H9 (cell line): ENCODE results near the gene SIGLEC11. TPM values are rescaled to one million over a fixed set of nuclear protein-coding genes. Genes with fewer than 3 reads are reported as not detected.

Experiments
- DNase-seq: peaks from one replicate; pipeline ENCODE4 v3.0.0-alpha.2; 2017
- H2AFZ ChIP-seq: one replicate; pipeline ENCODE4 v1.6.1; 2013; ENCODE audit warnings: mild to moderate bottlenecking, low read length, control low read depth, moderate library complexity
- H2AK5ac ChIP-seq: 2 replicates; pipeline ENCODE4 v1.6.1; 2013; ENCODE audit warnings: low read length, control low read depth, mixed read lengths; ENCODE audit not compliant: insufficient read length
- H2BK120ac ChIP-seq: one replicate; pipeline ENCODE4 v1.6.1; 2013; ENCODE audit warnings: low read depth, mild to moderate bottlenecking, low read length, control low read depth, inconsistent platforms; ENCODE audit not compliant: poor library complexity, severe bottlenecking
- H2BK12ac ChIP-seq: 2 replicates; pipeline ENCODE4 v1.6.1; 2013; ENCODE audit warnings: low read length, control low read depth, mixed read lengths, low read depth; ENCODE audit not compliant: insufficient read length
- H2BK15ac ChIP-seq: 2 replicates; pipeline ENCODE4 v1.6.1; 2013; ENCODE audit warnings: low read depth, low read length, control low read depth
- H2BK20ac ChIP-seq: one replicate; pipeline ENCODE4 v1.6.1; 2013; ENCODE audit warnings: low read depth, mild to moderate bottlenecking, low read length, control low read depth, inconsistent platforms; ENCODE audit not compliant: poor library complexity, severe bottlenecking
- H2BK5ac ChIP-seq: 2 replicates; pipeline ENCODE4 v1.6.1; 2013; ENCODE audit warnings: low read length, control low read depth, mixed read lengths; ENCODE audit not compliant: insufficient read length
- H3K14ac ChIP-seq: 2 replicates; pipeline ENCODE4 v1.6.1; 2013; ENCODE audit warnings: low read length, control low read depth; ENCODE audit not compliant: insufficient read depth
- H3K18ac ChIP-seq: 2 replicates; pipeline ENCODE4 v1.6.1; 2013; ENCODE audit warnings: low read depth, mild to moderate bottlenecking, mixed read lengths, low read length, control low read depth; ENCODE audit not compliant: insufficient read length
- H3K23ac ChIP-seq: 2 replicates; pipeline ENCODE4 v1.6.1; 2013; ENCODE audit warnings: low read length, control low read depth, mixed read lengths, low read depth; ENCODE audit not compliant: insufficient read length
- H3K23me2 ChIP-seq: 2 replicates; pipeline ENCODE4 v1.6.1; 2013; ENCODE audit warnings: low read depth, mild to moderate bottlenecking, mixed read lengths, low read length, control low read depth; ENCODE audit not compliant: insufficient read length, poor library complexity, severe bottlenecking
- H3K27ac ChIP-seq: 2 replicates; pipeline ENCODE4 v1.5.1; 2013; ENCODE audit warnings: low read length, control low read depth, mixed read lengths, low read depth; ENCODE audit not compliant: insufficient read length
- H3K27me3 ChIP-seq: 2 replicates; pipeline ENCODE4 v1.6.1; 2013; ENCODE audit warnings: low read length, control low read depth, inconsistent platforms; ENCODE audit not compliant: insufficient read depth
- H3K4ac ChIP-seq: 2 replicates; pipeline ENCODE4 v1.6.1; 2013; ENCODE audit warnings: low read depth, mild to moderate bottlenecking, control low read depth, inconsistent platforms, low read length, moderate library complexity
- H3K4me1 ChIP-seq: 2 replicates; pipeline ENCODE4 v1.6.1; 2013; ENCODE audit warnings: low read length, control low read depth, inconsistent platforms; ENCODE audit not compliant: insufficient read depth
- H3K4me2 ChIP-seq: 2 replicates; pipeline ENCODE4 v1.6.1; 2013; ENCODE audit warnings: low read length, control low read depth, mixed read lengths; ENCODE audit not compliant: insufficient read length, insufficient read depth
- H3K56ac ChIP-seq: 2 replicates; pipeline ENCODE4 v1.6.1; 2013; ENCODE audit warnings: low read depth, mild to moderate bottlenecking, mixed read lengths, low read length, control low read depth; ENCODE audit not compliant: insufficient read length
- H3K79me1 ChIP-seq: 2 replicates; pipeline ENCODE4 v1.6.1; 2013; ENCODE audit warnings: low read depth, mild to moderate bottlenecking, moderate library complexity, low read length, control low read depth, inconsistent platforms; ENCODE audit not compliant: insufficient read depth, poor library complexity, severe bottlenecking
- H3K79me2 ChIP-seq: 2 replicates; pipeline ENCODE4 v1.6.1; 2013; ENCODE audit warnings: low read length, control low read depth, inconsistent platforms; ENCODE audit not compliant: insufficient read depth
- H3K9ac ChIP-seq: 2 replicates; pipeline ENCODE4 v1.6.1; 2013; ENCODE audit warnings: low read length, control low read depth, mixed read lengths; ENCODE audit not compliant: insufficient read length; ENCODE audit errors: extremely low read depth
- H3K9me3 ChIP-seq: one replicate; pipeline ENCODE4 v1.6.1; 2013; ENCODE audit warnings: low read depth, low read length, inconsistent platforms; ENCODE audit not compliant: control insufficient read depth
- H3T11ph ChIP-seq: one replicate; pipeline ENCODE4 v1.6.1; 2013; ENCODE audit warnings: mild to moderate bottlenecking, low read length, control low read depth, inconsistent platforms
- H4K20me1 ChIP-seq: one replicate; pipeline ENCODE4 v1.6.1; 2013; ENCODE audit not compliant: control insufficient read depth, insufficient read length, insufficient read depth
- H4K5ac ChIP-seq: 2 replicates; pipeline ENCODE4 v1.6.1; 2013; ENCODE audit warnings: low read depth, mild to moderate bottlenecking, mixed read lengths, low read length, control low read depth; ENCODE audit not compliant: insufficient read length
- H4K8ac ChIP-seq: replicated peaks from 2 replicates; pipeline ENCODE4 v1.6.1; 2013; ENCODE audit warnings: low read length, control low read depth, mixed read lengths, low read depth; ENCODE audit not compliant: insufficient read length
- H4K91ac ChIP-seq: 2 replicates; pipeline ENCODE4 v1.6.1; 2013; ENCODE audit warnings: low read depth, mild to moderate bottlenecking, moderate library complexity, mixed read lengths, low read length, control low read depth; ENCODE audit not compliant: insufficient read length
- H3K27ac Mint-ChIP-seq, 3 experiments: 2 replicates in 2 of 3; 3 replicates in 1 of 3; pipeline ENCODE4 v1.8.0; 2020 to 2021; ENCODE audit warnings: mixed read lengths in 3 of 3, mild to moderate bottlenecking in 1 of 3, moderate library complexity in 1 of 3
- H3K27me3 Mint-ChIP-seq: 2 replicates; pipeline ENCODE4 v1.8.0; 2021; ENCODE audit warnings: low read depth, mild to moderate bottlenecking, moderate library complexity, mixed read lengths
- H3K36me3 Mint-ChIP-seq, 3 experiments: 2 replicates in 2 of 3; 3 replicates in 1 of 3; pipeline ENCODE4 v1.8.0; 2020 to 2021; ENCODE audit warnings: low read depth in 3 of 3, mixed read lengths in 3 of 3; ENCODE audit not compliant: insufficient read depth in 1 of 3
- H3K4me1 Mint-ChIP-seq, 2 experiments: 2 replicates each; pipeline ENCODE4 v1.8.0; 2020; ENCODE audit warnings: mixed read lengths in 2 of 2
- H3K4me3 Mint-ChIP-seq, 2 experiments: 2 replicates in 1 of 2; 3 replicates in 1 of 2; pipeline ENCODE4 v1.8.0; 2020 to 2021; ENCODE audit warnings: mild to moderate bottlenecking in 2 of 2, mixed read lengths in 2 of 2, moderate library complexity in 1 of 2
- H3K9me3 Mint-ChIP-seq, 2 experiments: 2 replicates in 1 of 2; 3 replicates in 1 of 2; pipeline ENCODE4 v1.8.0; 2020; ENCODE audit warnings: mild to moderate bottlenecking in 2 of 2, mixed read lengths in 2 of 2, moderate library complexity in 1 of 2
- WGBS: extraction: QIAGEN DNeasy Blood & Tissue Kit; methylation state at CpG from one replicate; pipeline ENCODE4 v1.1.7; 2013; ENCODE audit warnings: missing lambda C conversion rate, low lambda C conversion rate, mixed read lengths; ENCODE audit not compliant: insufficient read length; ENCODE audit errors: extremely low coverage; 5-methylcytosine and 5-hydroxymethylcytosine counted together
- total RNA-seq: library from RNA; stranded (reverse); gene quantifications from 2 replicates; pipeline ENCODE4 v1.2.1, GENCODE V29; 2021
- TF ChIP-seq, protein P1 (sequence below): fragments of 200-600 bp; sonication (generic); conservative IDR thresholded peaks from 3 replicates; pipeline ENCODE4 v1.8.0; 2021; ENCODE audit warnings: antibody characterized with exemption, mild to moderate bottlenecking

Gene SIGLEC11
- total RNA-seq, 1 experiment from 2014 or later: not detected

DNA sequence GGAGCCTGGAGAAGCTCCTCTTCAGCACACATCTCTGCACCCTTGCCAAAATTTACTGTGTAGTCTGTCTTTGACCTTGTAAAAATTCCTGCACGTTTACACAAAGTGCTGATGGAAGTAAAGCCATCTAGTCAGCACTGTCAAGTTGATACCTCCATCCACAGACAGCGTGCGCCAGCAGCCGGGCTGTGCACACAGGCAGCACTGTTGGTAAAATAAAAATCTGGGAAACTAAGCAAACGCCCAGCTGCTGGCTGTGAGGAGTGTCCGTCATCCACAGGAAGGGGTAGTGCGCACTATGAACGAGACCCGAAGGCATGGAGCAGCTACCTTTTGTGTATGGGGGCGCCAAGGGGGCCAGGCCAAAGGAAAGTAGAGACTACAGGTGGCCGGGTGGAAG, 17.4 kb upstream of the SIGLEC11 start:
- TF ChIP-seq, protein P1, sequence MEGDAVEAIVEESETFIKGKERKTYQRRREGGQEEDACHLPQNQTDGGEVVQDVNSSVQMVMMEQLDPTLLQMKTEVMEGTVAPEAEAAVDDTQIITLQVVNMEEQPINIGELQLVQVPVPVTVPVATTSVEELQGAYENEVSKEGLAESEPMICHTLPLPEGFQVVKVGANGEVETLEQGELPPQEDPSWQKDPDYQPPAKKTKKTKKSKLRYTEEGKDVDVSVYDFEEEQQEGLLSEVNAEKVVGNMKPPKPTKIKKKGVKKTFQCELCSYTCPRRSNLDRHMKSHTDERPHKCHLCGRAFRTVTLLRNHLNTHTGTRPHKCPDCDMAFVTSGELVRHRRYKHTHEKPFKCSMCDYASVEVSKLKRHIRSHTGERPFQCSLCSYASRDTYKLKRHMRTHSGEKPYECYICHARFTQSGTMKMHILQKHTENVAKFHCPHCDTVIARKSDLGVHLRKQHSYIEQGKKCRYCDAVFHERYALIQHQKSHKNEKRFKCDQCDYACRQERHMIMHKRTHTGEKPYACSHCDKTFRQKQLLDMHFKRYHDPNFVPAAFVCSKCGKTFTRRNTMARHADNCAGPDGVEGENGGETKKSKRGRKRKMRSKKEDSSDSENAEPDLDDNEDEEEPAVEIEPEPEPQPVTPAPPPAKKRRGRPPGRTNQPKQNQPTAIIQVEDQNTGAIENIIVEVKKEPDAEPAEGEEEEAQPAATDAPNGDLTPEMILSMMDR: no peak
- no CpG with 5 or more reads among the region's 11 CpGs for WGBS

More for the DNA sequence above, 17.4 kb upstream of the SIGLEC11 start:
- no peak for DNase-seq
- Histone ChIP-seq H3K27ac (no peak overlapping the region), H4K5ac (no peak overlapping the region), H3K56ac (no peak overlapping the region), H3K4ac (no peak overlapping the region), H2AFZ (no peak overlapping the region), H4K91ac (no peak overlapping the region), H2AK5ac (no peak overlapping the region), H3K18ac (no peak overlapping the region), H3K27me3 (no peaks in the 10 kb centered on the region), H2BK15ac (no peak overlapping the region), H3K9ac (no peak overlapping the region), H2BK120ac (no peak overlapping the region), H3K23me2 (no peaks in the 10 kb centered on the region), H3K23ac (no peak overlapping the region), H4K8ac (no peak overlapping the region), H3K4me1 (no peaks in the 10 kb centered on the region), H3K9me3 (no peaks in the 10 kb centered on the region), H2BK12ac (no peak overlapping the region), H4K20me1 (no peaks in the 10 kb centered on the region), H3K79me1 (no peaks in the 10 kb centered on the region), H3T11ph (no peak overlapping the region), H2BK5ac (no peak overlapping the region), H3K79me2 (no peaks in the 10 kb centered on the region), H3K14ac (no peak overlapping the region), H2BK20ac (no peak overlapping the region), H3K4me2 (no peak overlapping the region)
- H3K4me1 Mint-ChIP-seq: peaks cover 0 to 4% of the 10 kb centered on the region in 2 experiments; a peak in 2 of 4 replicates
- H3K36me3 Mint-ChIP-seq: peaks cover 0 to 6% (median 3%) of the 10 kb centered on the region in 3 experiments; a peak in 2 of 7 replicates
- no peak overlapping the region for H3K27ac Mint-ChIP-seq
- no peak overlapping the region for H3K4me3 Mint-ChIP-seq
- peaks cover 3% of the 10 kb centered on the region for H3K27me3 Mint-ChIP-seq
- H3K9me3 Mint-ChIP-seq: no peaks in the 10 kb centered on the region
